Neuronal stem cell (in vitro differentiated cells): ENCODE measurements around the gene UVSSA.
"Not testable (repeated sequence)": the region's sequence is repeated elsewhere in the genome, so short reads cannot be mapped to it uniquely, and the experiment has no call there.

Experiments
- DNase-seq: peaks from one replicate; pipeline ENCODE4 v3.0.0-alpha.2; 2013; ENCODE audit warnings: low spot score
- H2AFZ ChIP-seq: one replicate; pipeline ENCODE4 v1.6.1; 2013; ENCODE audit warnings: mild to moderate bottlenecking, low read length, inconsistent platforms
- H2AK5ac ChIP-seq: 2 replicates; pipeline ENCODE4 v1.6.1; 2013; ENCODE audit warnings: low read depth, mild to moderate bottlenecking, inconsistent platforms, low read length, moderate library complexity, mixed read lengths
- H2BK120ac ChIP-seq: 2 replicates; pipeline ENCODE4 v1.6.1; 2013; ENCODE audit warnings: low read depth, mild to moderate bottlenecking, inconsistent platforms, low read length, moderate library complexity, mixed read lengths
- H2BK12ac ChIP-seq: one replicate; pipeline ENCODE4 v1.6.1; 2013; ENCODE audit warnings: low read length, inconsistent platforms
- H2BK15ac ChIP-seq: 2 replicates; pipeline ENCODE4 v1.6.1; 2013; ENCODE audit warnings: mild to moderate bottlenecking, low read length, inconsistent platforms, mixed read lengths
- H2BK5ac ChIP-seq: one replicate; pipeline ENCODE4 v1.6.1; 2013; ENCODE audit warnings: inconsistent platforms, mild to moderate bottlenecking, low read length, moderate library complexity
- H3K14ac ChIP-seq: one replicate; pipeline ENCODE4 v1.6.1; 2013; ENCODE audit warnings: low read length, inconsistent platforms
- H3K18ac ChIP-seq: 2 replicates; pipeline ENCODE4 v1.6.1; 2013; ENCODE audit warnings: low read length, inconsistent platforms
- H3K23ac ChIP-seq: 2 replicates; pipeline ENCODE4 v1.6.1; 2013; ENCODE audit warnings: low read depth, mild to moderate bottlenecking, mixed read lengths, low read length, inconsistent platforms; ENCODE audit not compliant: poor library complexity
- H3K27ac ChIP-seq: replicated peaks from 3 replicates; pipeline ENCODE4 v1.5.1; 2013; ENCODE audit warnings: low read length, inconsistent platforms
- H3K27me3 ChIP-seq, 3 experiments: 2 replicates each; pipeline ENCODE4 v1.6.1; 2013; ENCODE audit warnings: low read length in 3 of 3, mild to moderate bottlenecking in 2 of 3, inconsistent platforms in 1 of 3, low read depth in 1 of 3, mixed read lengths in 1 of 3, moderate library complexity in 1 of 3; ENCODE audit not compliant: control insufficient read depth in 3 of 3, insufficient read depth in 3 of 3
- H3K36me3 ChIP-seq, 2 donors: replicated peaks in 1 of 2; 2 replicates each; pipeline ENCODE4 v1.6.1; 2013; ENCODE audit warnings: low read length in 2 of 2; ENCODE audit not compliant: control insufficient read depth in 2 of 2, insufficient read depth in 2 of 2
- H3K4ac ChIP-seq: 2 replicates; pipeline ENCODE4 v1.6.1; 2013; ENCODE audit warnings: inconsistent platforms, mild to moderate bottlenecking, low read length, moderate library complexity
- H3K4me1 ChIP-seq, 2 donors: 1 replicate in 1 of 2; 2 replicates in 1 of 2; pipeline ENCODE4 v1.6.1; 2013; ENCODE audit warnings: low read length in 2 of 2, low read depth in 1 of 2; ENCODE audit not compliant: control insufficient read depth in 2 of 2, insufficient read depth in 1 of 2
- H3K4me2 ChIP-seq: one replicate; pipeline ENCODE4 v1.6.1; 2013; ENCODE audit warnings: mild to moderate bottlenecking, low read length, inconsistent platforms; ENCODE audit not compliant: insufficient read depth, poor library complexity, severe bottlenecking
- H3K4me3 ChIP-seq, 2 donors: 2 replicates each; pipeline ENCODE4 v1.5.1; 2013; ENCODE audit warnings: low read length in 2 of 2, mild to moderate bottlenecking in 2 of 2, inconsistent platforms in 1 of 2, moderate library complexity in 1 of 2
- H3K79me1 ChIP-seq: one replicate; pipeline ENCODE4 v1.6.1; 2013; ENCODE audit warnings: low read depth, mild to moderate bottlenecking, inconsistent platforms, low read length, moderate library complexity
- H3K9ac ChIP-seq: one replicate; pipeline ENCODE4 v1.6.1; 2013; ENCODE audit warnings: mild to moderate bottlenecking, low read depth, low read length, inconsistent platforms; ENCODE audit not compliant: poor library complexity
- H3K9me3 ChIP-seq, 2 donors: replicated peaks in 1 of 2; 2 replicates each; pipeline versions ENCODE3 to v1.6.1; 2013; ENCODE audit warnings: low read length in 2 of 2, mild to moderate bottlenecking in 2 of 2, inconsistent platforms in 1 of 2, low read depth in 1 of 2, mixed read lengths in 1 of 2, moderate library complexity in 1 of 2; ENCODE audit not compliant: control insufficient read depth in 2 of 2, insufficient read depth in 1 of 2
- H4K8ac ChIP-seq: one replicate; pipeline ENCODE4 v1.6.1; 2013; ENCODE audit warnings: low read depth, mild to moderate bottlenecking, inconsistent platforms, low read length, moderate library complexity
- H4K91ac ChIP-seq: one replicate; pipeline ENCODE4 v1.6.1; 2013; ENCODE audit warnings: low read length, low read depth, mild to moderate bottlenecking, inconsistent platforms; ENCODE audit not compliant: poor library complexity
- WGBS, 2 donors: extraction: QIAGEN DNeasy Blood & Tissue Kit; methylation state at CpG; one replicate each; pipeline ENCODE4 v1.1.7; 2013; ENCODE audit warnings: missing lambda C conversion rate in 2 of 2, mixed read lengths in 1 of 2; ENCODE audit not compliant: insufficient read length in 2 of 2, insufficient replicate concordance in 1 of 2; ENCODE audit errors: extremely low coverage in 2 of 2; 5-methylcytosine and 5-hydroxymethylcytosine counted together

UVSSA gene

GRCh38 chr4:1371176-1372165 is 24.5 kb downstream of the UVSSA start:
- Histone ChIP-seq H4K8ac (peak overlapping the region; percentile 31), H2AFZ (no peak overlapping the region), H3K23ac (no peak overlapping the region), H3K4ac (no peak overlapping the region), H3K27ac (no peak overlapping the region), H3K79me1 (peaks cover 3% of the 10 kb centered on the region), H2BK120ac (no peak overlapping the region), H3K4me1 (no peaks in the 10 kb centered on the region), H3K36me3 (peaks cover 9 to 37% of the 10 kb centered on the region in 2 donors), H4K91ac (no peak overlapping the region), H2BK12ac (no peak overlapping the region), H3K14ac (no peak overlapping the region), H3K4me2 (no peak overlapping the region), H2BK5ac (no peak overlapping the region), H3K27me3 (no peaks in the 10 kb centered on the region), H2AK5ac (no peak overlapping the region), H3K4me3 (no peak overlapping the region), H3K18ac (no peak overlapping the region), H3K9me3 (peaks cover 0 to 2% of the 10 kb centered on the region in 2 donors), H3K9ac (no peak overlapping the region), H2BK15ac (no peak overlapping the region)
- DNase-seq: no peak
- WGBS, 2 donors: no CpG with 5 or more reads among the region's 28 CpGs

GRCh38 chr4:1372576-1372975 is 25.6 kb downstream of the UVSSA start:
- H3K4me3 ChIP-seq, H3K4me2 ChIP-seq, H3K18ac ChIP-seq, H3K79me1 ChIP-seq, H3K4me1 ChIP-seq, H2BK15ac ChIP-seq, H3K4ac ChIP-seq, H2BK5ac ChIP-seq, H2BK12ac ChIP-seq, H3K23ac ChIP-seq, H3K27me3 ChIP-seq, H2AFZ ChIP-seq, H4K91ac ChIP-seq, H2BK120ac ChIP-seq, H4K8ac ChIP-seq, H2AK5ac ChIP-seq, H3K9me3 ChIP-seq, H3K9ac ChIP-seq, DNase-seq, H3K27ac ChIP-seq, H3K14ac ChIP-seq: not testable (repeated sequence)
- WGBS, 2 donors: no CpG with 5 or more reads among the region's 22 CpGs
- peaks cover 9 to 37% of the 10 kb centered on the region in 2 donors for H3K36me3 ChIP-seq

- Histone ChIP-seq H4K91ac (no peak overlapping the region), H3K79me1 (no peaks in the 10 kb centered on the region), H3K23ac (no peak overlapping the region), H3K36me3 (peaks cover 9 to 32% of the 10 kb centered on the region in 2 donors), H3K18ac (peak overlapping the region; percentile 6), H2AK5ac (no peak overlapping the region), H3K9ac (peak overlapping the region; percentile 38), H4K8ac (no peak overlapping the region), H3K4ac (no peak overlapping the region), H3K4me1 (no peaks in the 10 kb centered on the region), H2BK5ac (no peak overlapping the region), H3K27ac (no peak overlapping the region), H3K27me3 (no peaks in the 10 kb centered on the region), H3K9me3 (peaks cover 0 to 2% of the 10 kb centered on the region in 2 donors), H3K4me2 (no peak overlapping the region), H3K4me3 (no peak overlapping the region), H2BK120ac (no peak overlapping the region), H2BK12ac (peak overlapping the region; percentile 4), H2AFZ (no peak overlapping the region), H2BK15ac (no peak overlapping the region), H3K14ac (peak overlapping the region; percentile 82)
- DNase-seq: no peak
- WGBS, 2 donors: no CpG with 5 or more reads among the region's 42 CpGs
Observed at GRCh38 chr4:1373892-1374705, 27.1 kb downstream of the UVSSA start.

GRCh38 chr4:1374706-1375045 is 27.7 kb downstream of the UVSSA start:
- peaks cover 0 to 2% of the 10 kb centered on the region in 2 donors for H3K9me3 ChIP-seq
- H3K27ac ChIP-seq: no peak overlapping the region
- H3K79me1 ChIP-seq: no peaks in the 10 kb centered on the region
- no peak overlapping the region for H2AFZ ChIP-seq
- H3K4me1 ChIP-seq: no peaks in the 10 kb centered on the region
- WGBS, 2 donors: no CpG with 5 or more reads among the region's 14 CpGs
- H3K14ac ChIP-seq: peak overlapping the region; percentile 82
- H3K36me3 ChIP-seq: peaks cover 9 to 32% of the 10 kb centered on the region in 2 donors
- H3K4ac ChIP-seq: no peak overlapping the region
- no peak overlapping the region for H3K9ac ChIP-seq
- no peak overlapping the region for H2BK120ac ChIP-seq
- no peaks in the 10 kb centered on the region for H3K27me3 ChIP-seq
- H4K8ac ChIP-seq: no peak overlapping the region
- H4K91ac ChIP-seq: no peak overlapping the region
- no peak overlapping the region for H2BK5ac ChIP-seq
- no peak overlapping the region for H2AK5ac ChIP-seq
- H3K18ac ChIP-seq: no peak overlapping the region
- H3K4me2 ChIP-seq: no peak overlapping the region
- no peak overlapping the region for H2BK15ac ChIP-seq
- H3K23ac ChIP-seq: no peak overlapping the region
- no peak for DNase-seq
- no peak overlapping the region for H3K4me3 ChIP-seq
- no peak overlapping the region for H2BK12ac ChIP-seq
